HepG2 (cell line): ENCODE results near the gene TAMALIN. TPM values are rescaled to one million over a fixed set of nuclear protein-coding genes. Genes with fewer than 3 reads are reported as not detected.

Experiments used
- CC2D1A ChIP-seq: sonication (generic); formaldehyde crosslinking; IDR thresholded peaks from 2 replicates; pipeline ENCODE4 v1.8.1; 2023; ENCODE audit warnings: mild to moderate bottlenecking, missing genetic modification reagents
- DDIT3 ChIP-seq: sonication (generic); formaldehyde crosslinking; IDR thresholded peaks from 2 replicates; pipeline ENCODE4 v1.4.0; 2020; ENCODE audit warnings: mild to moderate bottlenecking, missing genetic modification reagents
- EED ChIP-seq: sonication (generic); formaldehyde crosslinking; IDR thresholded peaks from 2 replicates; pipeline ENCODE4 v1.5.0; 2020; ENCODE audit warnings: mild to moderate bottlenecking, missing genetic modification reagents
- GABPA ChIP-seq, 2 experiments: IDR thresholded peaks; 2 replicates each; pipeline ENCODE4 v1.6.1; 2011 to 2016; ENCODE audit warnings: low read depth in 2 of 2, low read length in 1 of 2, missing biosample characterization in 1 of 2, missing genetic modification characterization in 1 of 2
- GATAD2A ChIP-seq: IDR thresholded peaks from 2 replicates; pipeline ENCODE4 v1.6.1; 2016
- HIVEP1 ChIP-seq: sonication (generic); formaldehyde crosslinking; IDR thresholded peaks from 2 replicates; pipeline ENCODE4 v1.4.0; 2020; ENCODE audit warnings: mild to moderate bottlenecking, missing genetic modification reagents
- HMGXB4 ChIP-seq, 2 experiments: sonication (generic) in 1 of 2; formaldehyde crosslinking in 1 of 2; IDR thresholded peaks; 2 replicates each; pipeline versions ENCODE4 v1.4.0 to v1.6.1; 2018 to 2020; ENCODE audit warnings: missing genetic modification reagents in 2 of 2, borderline replicate concordance in 1 of 2, low read depth in 1 of 2, mild to moderate bottlenecking in 1 of 2, missing biosample characterization in 1 of 2
- HNRNPK ChIP-seq: fragments of 200-400 bp; formaldehyde crosslinking; IDR thresholded peaks from 2 replicates; pipeline ENCODE4 v1.6.1; 2018; ENCODE audit warnings: low read length, low read depth, moderate library complexity, mild to moderate bottlenecking; ENCODE audit not compliant: poor library complexity, severe bottlenecking
- MAX ChIP-seq: IDR thresholded peaks from 2 replicates; pipeline ENCODE4 v1.6.1; 2012; ENCODE audit warnings: inconsistent platforms
- MTF1 ChIP-seq: sonication (generic); formaldehyde crosslinking; IDR thresholded peaks from 2 replicates; pipeline ENCODE4 v1.5.0; 2020; ENCODE audit warnings: missing genetic modification reagents
- NFAT5 ChIP-seq: sonication (generic); formaldehyde crosslinking; IDR thresholded peaks from 2 replicates; pipeline ENCODE4 v1.4.0; 2020; ENCODE audit warnings: missing genetic modification reagents
- PAF1 ChIP-seq: IDR thresholded peaks from 2 replicates; pipeline ENCODE4 v1.6.1; 2016; ENCODE audit warnings: missing genetic modification reagents, missing compliant biosample characterization
- SALL1 ChIP-seq: sonication (generic); formaldehyde crosslinking; IDR thresholded peaks from 2 replicates; pipeline ENCODE4 v1.8.0; 2022; ENCODE audit warnings: mild to moderate bottlenecking, missing genetic modification reagents
- SP1 ChIP-seq, 2 experiments: fragments of 450-650 bp in 1 of 2; sonication (generic) in 1 of 2; formaldehyde crosslinking in 1 of 2; IDR thresholded peaks; 2 replicates each; pipeline versions ENCODE4 v1.4.0 to v1.6.1; 2016 to 2020; ENCODE audit warnings: missing genetic modification reagents in 1 of 2
- TCF7L2 ChIP-seq: IDR thresholded peaks from 2 replicates; pipeline ENCODE4 v1.6.1; 2011; ENCODE audit warnings: mild to moderate bottlenecking, low read depth, low read length, moderate library complexity
- TOE1 ChIP-seq: sonication (generic); formaldehyde crosslinking; IDR thresholded peaks from 2 replicates; pipeline ENCODE4 v1.4.0; 2020; ENCODE audit warnings: mild to moderate bottlenecking, missing genetic modification reagents
- U2AF2 ChIP-seq: fragments of 200-400 bp; formaldehyde crosslinking; IDR thresholded peaks from 2 replicates; pipeline ENCODE4 v1.6.1; 2017; ENCODE audit warnings: low read depth, mild to moderate bottlenecking, low read length
- ZNF143 ChIP-seq: sonication (generic); formaldehyde crosslinking; IDR thresholded peaks from 2 replicates; pipeline ENCODE4 v1.4.0; 2020; ENCODE audit warnings: missing genetic modification reagents
- ZNF24 ChIP-seq: fragments of 450-650 bp; IDR thresholded peaks from 2 replicates; pipeline ENCODE4 v1.6.1; 2017; ENCODE audit warnings: antibody characterized with exemption, mild to moderate bottlenecking
- ZNF547 ChIP-seq: sonication (generic); formaldehyde crosslinking; IDR thresholded peaks from 2 replicates; pipeline ENCODE4 v1.5.1; 2020; ENCODE audit warnings: mild to moderate bottlenecking, missing genetic modification reagents
- ZNF570 ChIP-seq: sonication (generic); formaldehyde crosslinking; IDR thresholded peaks from 2 replicates; pipeline ENCODE4 v1.4.0; 2020; ENCODE audit warnings: mild to moderate bottlenecking, missing genetic modification reagents, borderline replicate concordance
- ZNF766 ChIP-seq: sonication (generic); formaldehyde crosslinking; IDR thresholded peaks from 2 replicates; pipeline ENCODE4 v1.5.0; 2020; ENCODE audit warnings: missing genetic modification reagents, borderline replicate concordance
- ZNF768 ChIP-seq: sonication (generic); formaldehyde crosslinking; IDR thresholded peaks from 2 replicates; pipeline ENCODE4 v1.4.0; 2020; ENCODE audit warnings: missing genetic modification reagents
- ZNF777 ChIP-seq: sonication (generic); formaldehyde crosslinking; IDR thresholded peaks from 2 replicates; pipeline ENCODE4 v1.4.0; 2020; ENCODE audit warnings: missing genetic modification reagents
- polyA plus RNA-seq, 8 experiments: library from polyadenylated mRNA; depleted of rRNA in 3 of 8; stranded (reverse) in 7 of 8; unstranded in 1 of 8; fragments of >200 nt; fragmentation: Illumina TruSeq in 4 of 8; extraction: Trizol in 4 of 8; gene quantifications; 2 replicates each; pipeline versions ENCODE4 v1.2.1 to v1.2.3, GENCODE V29; 2011 to 2016; ENCODE audit warnings: low read depth in 4 of 8, missing spikeins in 1 of 8, mixed read lengths in 1 of 8; ENCODE audit not compliant: insufficient read depth in 1 of 8
- total RNA-seq, 5 experiments: library from RNA; depleted of rRNA; stranded (reverse); fragments of >200 nt; fragmentation: Illumina TruSeq; extraction: Trizol; gene quantifications; 2 replicates each; pipeline ENCODE4 v1.2.3, GENCODE V29; 2016; ENCODE audit warnings: low read depth in 1 of 5

The TAMALIN gene
- total and polyA plus RNA-seq, 2 of the 13 experiments (the other 11 are each of a cell fraction or from before 2014, with no cell fraction given), result 2.9 to 10.9 TPM

- no peak for TF ChIP-seq GATAD2A (CRISPR knock-in tag)
- TF ChIP-seq U2AF2, result no peak
- TF ChIP-seq ZNF768 (CRISPR knock-in tag), result peak; percentile 10; the same call in 1 of the 2 replicates
- TF ChIP-seq ZNF766 (CRISPR knock-in tag), result no peak
- no peak for TF ChIP-seq PAF1 (CRISPR knock-in tag)
- TF ChIP-seq ZNF24, result no peak
- TF ChIP-seq MAX, result peak; percentile 47; the same call in 1 of the 2 replicates
- 0 out of 2 replicates have a peak, but pooled peaks have one; percentile 10 for TF ChIP-seq EED (CRISPR knock-in tag)
- TF ChIP-seq ZNF777 (CRISPR knock-in tag), result peak; percentile 55; the same call in 1 of the 2 replicates
- peak; percentile 86 to 90 for TF ChIP-seq HMGXB4 (CRISPR knock-in tag; IDR thresholded peaks at IDR 0.05; ENCODE audit: borderline replicate concordance in 1 of 2, low read depth in 1 of 2)
- TF ChIP-seq ZNF570, result no peak
- no peak for TF ChIP-seq MTF1 (CRISPR knock-in tag)
- no peak for TF ChIP-seq DDIT3 (CRISPR knock-in tag)
- TF ChIP-seq ZNF143 (CRISPR knock-in tag), result no peak
- TF ChIP-seq HIVEP1 (CRISPR knock-in tag), result no peak
- TF ChIP-seq TOE1, result no peak
- TF ChIP-seq CC2D1A, result no peak
- no peak for TF ChIP-seq TCF7L2
- no peak for TF ChIP-seq NFAT5 (CRISPR knock-in tag)
- peak; percentile 35 for TF ChIP-seq HNRNPK
- TF ChIP-seq GABPA (IDR thresholded peaks at IDR 0.05; ENCODE audit: low read depth, low read length), result no peak
- no peak for TF ChIP-seq GABPA (CRISPR knock-in tag; IDR thresholded peaks at IDR 0.05; ENCODE audit: low read depth)
- peak; percentile 61 for TF ChIP-seq SALL1 (CRISPR knock-in tag)
- TF ChIP-seq SP1 (IDR thresholded peaks at IDR 0.05), result no peak
- peak; percentile 99 for TF ChIP-seq SP1 (CRISPR knock-in tag; IDR thresholded peaks at IDR 0.05)
- TF ChIP-seq ZNF547 (CRISPR knock-in tag), result no peak
Observed at GRCh38 chr12:52023182-52023975, 16.6 kb downstream of the TAMALIN start (continued).
